B cell (primary cell): Measurements from ENCODE around the gene ACTR6. TPM values are rescaled to one million over a fixed set of nuclear protein-coding genes. Genes with fewer than 3 reads are reported as not detected.
"Not testable (repeated sequence)": the region's sequence is repeated elsewhere in the genome, so short reads cannot be mapped to it uniquely, and the experiment has no call there.

Experiments
- ATAC-seq: fragments of 200-7000 bp; cut with Tn5 transposase; one replicate; pipeline ENCODE4 v1.10.0; 2021; ENCODE audit warnings: low read depth, mild to moderate bottlenecking, moderate number of reproducible peaks, moderate library complexity
- CTCF ChIA-PET: fragments of 350-600 bp; sonication (Branson Sonifier 250); formaldehyde crosslinking; loops from one replicate; lab custom pipeline; 2021; ENCODE audit warnings: antibody characterized with exemption, inconsistent platforms; lab: Charles Lee
- POLR2A ChIA-PET: fragments of 350-600 bp; sonication (Branson Sonifier 250); formaldehyde crosslinking; loops from one replicate; lab custom pipeline; 2021; ENCODE audit warnings: antibody characterized with exemption; lab: Charles Lee
- DNase-seq: peaks from one replicate; pipeline ENCODE4 v3.0.0; 2013
- H2AFZ ChIP-seq: 2 replicates; pipeline ENCODE4 v1.6.1; 2012; ENCODE audit warnings: mild to moderate bottlenecking, low read depth, low read length; ENCODE audit not compliant: insufficient read depth, poor library complexity, severe bottlenecking
- H3K27ac ChIP-seq, 2 donors: 1 replicate in 1 of 2; 2 replicates in 1 of 2; pipeline ENCODE4 v1.5.1; 2012 to 2013; ENCODE audit warnings: low read length in 2 of 2, mild to moderate bottlenecking in 2 of 2, moderate library complexity in 1 of 2
- H3K27me3 ChIP-seq, 4 experiments: fragments of 200-600 bp in 1 of 4; sonication (generic) in 1 of 4; replicated peaks in 1 of 4; 1 replicate in 2 of 4; 2 replicates in 2 of 4; pipeline versions ENCODE4 v1.6.1 to v1.7.0; 2013 to 2016; ENCODE audit warnings: low read length in 3 of 4, mild to moderate bottlenecking in 2 of 4, mixed read lengths in 1 of 4, moderate library complexity in 1 of 4; ENCODE audit not compliant: insufficient read depth in 4 of 4, control insufficient read depth in 3 of 4; ENCODE audit errors: control extremely low read depth in 1 of 4
- H3K36me3 ChIP-seq, 2 experiments: replicated peaks in 1 of 2; 1 replicate in 1 of 2; 2 replicates in 1 of 2; pipeline versions ENCODE4 v1.6.1 to v1.7.1; 2013; ENCODE audit warnings: low read length in 1 of 2; ENCODE audit not compliant: insufficient read depth in 2 of 2, control insufficient read depth in 1 of 2; ENCODE audit errors: control extremely low read depth in 1 of 2, extremely low read depth in 1 of 2
- H3K4me1 ChIP-seq, 2 donors: fragments of 200-600 bp in 1 of 2; sonication (generic) in 1 of 2; 1 replicate in 1 of 2; 2 replicates in 1 of 2; pipeline versions ENCODE4 v1.5.1 to v1.6.1; 2013 to 2017; ENCODE audit warnings: low read length in 2 of 2; ENCODE audit not compliant: control insufficient read depth in 2 of 2, insufficient read depth in 2 of 2
- H3K4me2 ChIP-seq: replicated peaks from 2 replicates; pipeline ENCODE3; 2012; ENCODE audit warnings: mild to moderate bottlenecking, low read depth, low read length; ENCODE audit not compliant: poor library complexity, severe bottlenecking
- H3K4me3 ChIP-seq, 5 experiments: fragments of 200-600 bp in 1 of 5; sonication (generic) in 1 of 5; 1 replicate in 3 of 5; 2 replicates in 2 of 5; pipeline versions ENCODE4 v1.5.1 to v1.7.0; 2011 to 2016; ENCODE audit warnings: low read length in 4 of 5, mild to moderate bottlenecking in 4 of 5, low read depth in 2 of 5, control low read depth in 1 of 5, moderate library complexity in 1 of 5; ENCODE audit not compliant: insufficient read depth in 1 of 5; ENCODE audit errors: control extremely low read depth in 1 of 5, extremely low read depth in 1 of 5
- H3K79me2 ChIP-seq: fragments of 200-600 bp; sonication (generic); one replicate; pipeline ENCODE4 v1.6.0; 2016; ENCODE audit warnings: low read length; ENCODE audit not compliant: control insufficient read depth, insufficient read depth
- H3K9ac ChIP-seq: fragments of 200-600 bp; sonication (generic); 2 replicates; pipeline ENCODE4 v1.6.1; 2017; ENCODE audit warnings: mild to moderate bottlenecking, low read length, moderate library complexity
- H3K9me3 ChIP-seq, 3 donors: one replicate each; pipeline versions ENCODE4 v1.6.1 to v1.7.1; 2013; ENCODE audit warnings: low read length in 2 of 3; ENCODE audit not compliant: control insufficient read depth in 2 of 3, insufficient read depth in 1 of 3; ENCODE audit errors: control extremely low read depth in 1 of 3
- H4K20me1 ChIP-seq: 2 replicates; pipeline ENCODE4 v1.6.0; 2012; ENCODE audit warnings: mild to moderate bottlenecking, low read length; ENCODE audit not compliant: insufficient read depth, control insufficient read depth, poor library complexity, severe bottlenecking
- H3K27ac Mint-ChIP-seq: one replicate; pipeline ENCODE4 v1.8.0; 2021; ENCODE audit warnings: mixed read lengths
- H3K27me3 Mint-ChIP-seq: one replicate; pipeline ENCODE4 v1.8.0; 2021; ENCODE audit warnings: mixed read lengths
- H3K4me1 Mint-ChIP-seq: one replicate; pipeline ENCODE4 v1.8.0; 2021; ENCODE audit warnings: mixed read lengths
- H3K4me3 Mint-ChIP-seq: one replicate; pipeline ENCODE4 v1.8.0; 2021; ENCODE audit warnings: mixed read lengths
- H3K9me3 Mint-ChIP-seq: one replicate; pipeline ENCODE4 v1.8.0; 2022; ENCODE audit warnings: mixed read lengths; ENCODE audit not compliant: insufficient read depth
- EZH2 ChIP-seq: IDR thresholded peaks from 2 replicates; pipeline ENCODE4 v1.6.1; 2012; ENCODE audit warnings: borderline replicate concordance, low read depth, mild to moderate bottlenecking, moderate library complexity, low read length; ENCODE audit not compliant: insufficient read depth, poor library complexity, severe bottlenecking
- WGBS: methylation state at CpG from one replicate; pipeline ENCODE4 v1.1.5; 2013; ENCODE audit warnings: missing lambda C conversion rate; ENCODE audit not compliant: insufficient coverage; 5-methylcytosine and 5-hydroxymethylcytosine counted together
- intact Hi-C: fragments of 100-400 bp; cut with micrococcal nuclease; formaldehyde crosslinking; loops from one replicate; pipeline ENCODE4 v1.10.0; 2022
- polyA plus RNA-seq: library from polyadenylated mRNA; depleted of rRNA; stranded (reverse); fragments of >200 nt; gene quantifications from 2 replicates; pipeline ENCODE4 v1.2.3, GENCODE V29; 2012
- total RNA-seq, 2 donors: library from RNA; stranded (reverse); fragments of 120-200 nt in 1 of 2; gene quantifications; 1 replicate in 1 of 2; 2 replicates in 1 of 2; pipeline versions ENCODE4 v1.2.3 to v1.2.4, GENCODE V29; 2013 to 2022
- TF ChIP-seq, protein P1 (sequence below): fragments of 200-600 bp; IDR thresholded peaks from one replicate; pipeline ENCODE4 v1.8.0; 2022; ENCODE audit warnings: antibody characterized with exemption, mild to moderate bottlenecking

Gene ACTR6
- total and polyA plus RNA-seq, 2 donors (not counting 1 experiment from before 2014, with no cell fraction given) = 10.1 to 30.8 TPM

DNA sequence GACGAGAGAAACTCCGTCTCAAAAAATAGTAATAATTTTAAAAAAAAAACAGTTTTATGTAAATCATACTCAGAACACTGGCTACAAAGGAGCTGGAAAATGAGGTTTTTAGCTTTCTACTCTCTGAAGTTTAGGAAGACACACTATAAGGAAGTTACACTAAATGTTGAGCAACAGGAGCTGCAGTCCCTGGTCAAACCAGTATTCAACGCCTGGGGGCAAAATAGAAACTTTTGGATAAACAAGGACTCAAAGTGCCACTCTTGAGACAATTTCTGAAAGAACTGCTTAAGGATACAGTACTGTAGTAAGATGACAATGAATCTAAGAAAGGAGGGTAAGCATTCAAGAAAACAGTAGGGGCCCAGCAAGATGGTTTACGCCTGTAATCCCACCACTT is 29.3 kb downstream of the ACTR6 start:
- 89% methylated on average over 1 of the region's 4 CpGs for WGBS
- Histone ChIP-seq H3K9ac (no peak overlapping the region), H3K79me2 (no peaks in the 10 kb centered on the region), H3K27me3 (no peaks in the 10 kb centered on the region), H3K27ac (no peak overlapping the region), H3K4me2 (no peak overlapping the region), H3K36me3 (peaks cover 1 to 7% of the 10 kb centered on the region in 2 experiments), H3K4me3 (no peak overlapping the region), H3K9me3 (no peaks in the 10 kb centered on the region), H3K4me1 (no peaks in the 10 kb centered on the region), H4K20me1 (no peaks in the 10 kb centered on the region), H2AFZ (no peak overlapping the region)
- no peak for ATAC-seq
- CTCF ChIA-PET = no interaction called here
- no peak overlapping the region for H3K4me3 Mint-ChIP-seq
- H3K4me1 Mint-ChIP-seq = no peaks in the 10 kb centered on the region
- no peaks in the 10 kb centered on the region for H3K27me3 Mint-ChIP-seq
- POLR2A ChIA-PET = no interaction called here
- intact Hi-C loops = no loop called here
- no peak for DNase-seq
- no peaks in the 10 kb centered on the region for H3K9me3 Mint-ChIP-seq
- no peak overlapping the region for H3K27ac Mint-ChIP-seq
- no peak for TF ChIP-seq EZH2
- TF ChIP-seq, protein P1, sequence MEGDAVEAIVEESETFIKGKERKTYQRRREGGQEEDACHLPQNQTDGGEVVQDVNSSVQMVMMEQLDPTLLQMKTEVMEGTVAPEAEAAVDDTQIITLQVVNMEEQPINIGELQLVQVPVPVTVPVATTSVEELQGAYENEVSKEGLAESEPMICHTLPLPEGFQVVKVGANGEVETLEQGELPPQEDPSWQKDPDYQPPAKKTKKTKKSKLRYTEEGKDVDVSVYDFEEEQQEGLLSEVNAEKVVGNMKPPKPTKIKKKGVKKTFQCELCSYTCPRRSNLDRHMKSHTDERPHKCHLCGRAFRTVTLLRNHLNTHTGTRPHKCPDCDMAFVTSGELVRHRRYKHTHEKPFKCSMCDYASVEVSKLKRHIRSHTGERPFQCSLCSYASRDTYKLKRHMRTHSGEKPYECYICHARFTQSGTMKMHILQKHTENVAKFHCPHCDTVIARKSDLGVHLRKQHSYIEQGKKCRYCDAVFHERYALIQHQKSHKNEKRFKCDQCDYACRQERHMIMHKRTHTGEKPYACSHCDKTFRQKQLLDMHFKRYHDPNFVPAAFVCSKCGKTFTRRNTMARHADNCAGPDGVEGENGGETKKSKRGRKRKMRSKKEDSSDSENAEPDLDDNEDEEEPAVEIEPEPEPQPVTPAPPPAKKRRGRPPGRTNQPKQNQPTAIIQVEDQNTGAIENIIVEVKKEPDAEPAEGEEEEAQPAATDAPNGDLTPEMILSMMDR = no peak

DNA sequence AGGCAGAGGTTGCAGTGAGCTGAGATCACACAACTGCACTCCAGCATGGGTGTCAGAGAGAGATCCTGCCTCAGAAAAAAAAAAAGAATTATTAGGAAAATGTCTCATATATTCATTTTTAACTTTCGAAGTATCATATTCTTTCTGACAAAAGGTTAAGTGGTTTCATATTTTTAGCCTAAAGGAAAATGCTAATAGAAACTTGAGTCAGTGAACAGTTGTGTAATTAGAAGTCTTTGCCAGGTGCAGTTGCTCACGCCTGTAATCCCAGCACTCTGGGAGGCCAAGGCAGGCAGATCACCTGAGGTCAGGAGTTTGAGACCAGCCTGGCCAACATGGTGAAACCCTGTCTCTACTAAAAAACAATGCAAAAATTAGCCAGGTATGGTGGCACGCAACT is 31.3 kb downstream of the ACTR6 start:
- H3K79me2 ChIP-seq, H3K4me3 Mint-ChIP-seq, DNase-seq, H2AFZ ChIP-seq, intact Hi-C loops, H3K9ac ChIP-seq, H3K4me3 ChIP-seq, H3K4me1 ChIP-seq, H4K20me1 ChIP-seq, H3K4me2 ChIP-seq, H3K27me3 ChIP-seq, H3K27ac ChIP-seq, H3K9me3 Mint-ChIP-seq, H3K27ac Mint-ChIP-seq, ATAC-seq, H3K4me1 Mint-ChIP-seq, H3K9me3 ChIP-seq, H3K36me3 ChIP-seq, H3K27me3 Mint-ChIP-seq: not testable (repeated sequence)
- POLR2A ChIA-PET = interaction anchor here (0.7 kb wide), 1 partner anchor 1084 kb away, joined by 3 read pairs; no protein-coding TSS in a partner anchor
- no CpG with 5 or more reads among the region's 3 CpGs for WGBS
- CTCF ChIA-PET = interaction anchor here (1.8 to 2.2 kb wide), 2 partner anchors 322 to 440 kb away, joined by 4 to 6 read pairs; no protein-coding TSS in a partner anchor
